ENCODE measurements around the gene RTP2.

The RTP2 gene

GRCh38 chr3:187679638-187680396 is 22.5 kb downstream of the RTP2 start:
- H4K8ac ChIP-seq (ENCODE audit: low read length): no peak overlapping the region
- H3K4me3 ChIP-seq (ENCODE audit: insufficient read depth in 1 of 2, low read depth in 1 of 2, low read length in 2 of 2): no peak overlapping the region
- H2BK12ac ChIP-seq (ENCODE audit: low read length in 2 of 2): no peak overlapping the region
- no peak overlapping the region for H3K14ac ChIP-seq (ENCODE audit: low read length in 2 of 2)
- no peak overlapping the region for H2AFZ ChIP-seq (ENCODE audit: low read depth, low read length)
- DNase-seq: peak; percentile 75
- no peak overlapping the region for H3K23ac ChIP-seq (ENCODE audit: low read length in 2 of 2)
- H2BK5ac ChIP-seq (ENCODE audit: low read depth, low read length, poor library complexity, severe bottlenecking): no peak overlapping the region
- H2BK15ac ChIP-seq (ENCODE audit: low read depth, poor library complexity, severe bottlenecking): no peak overlapping the region
- no peaks in the 10 kb centered on the region for H3K36me3 ChIP-seq (ENCODE audit: control insufficient read depth in 1 of 2, insufficient read depth in 2 of 2, low read depth in 1 of 2, low read length in 2 of 2)
- peaks cover 0 to 8% of the 10 kb centered on the region in 2 experiments for H3K27me3 ChIP-seq (ENCODE audit: control insufficient read depth in 1 of 2, insufficient read depth in 1 of 2, low read length in 2 of 2)
- no peak overlapping the region for H3K4me2 ChIP-seq (ENCODE audit: low read length, poor library complexity, severe bottlenecking)
- no peak overlapping the region for H3K27ac ChIP-seq (ENCODE audit: low read length, poor library complexity, severe bottlenecking)
- peaks cover 3% of the 10 kb centered on the region for H3K9me3 ChIP-seq (ENCODE audit: control insufficient read depth, low read length)
- H2BK120ac ChIP-seq (ENCODE audit: low read depth, low read length): no peak overlapping the region
- H2AK5ac ChIP-seq (ENCODE audit: low read length, severe bottlenecking): no peak overlapping the region
- no peak overlapping the region for H3K4ac ChIP-seq (ENCODE audit: low read depth in 1 of 2, low read length in 2 of 2)
- H4K91ac ChIP-seq (ENCODE audit: low read length): no peak overlapping the region
- no peaks in the 10 kb centered on the region for H3K4me1 ChIP-seq (ENCODE audit: control insufficient read depth, insufficient read depth, low read depth, low read length)
- no peaks in the 10 kb centered on the region for H3K79me1 ChIP-seq (replicated peaks; ENCODE audit: low read length, poor library complexity, severe bottlenecking)
- H3K9ac ChIP-seq (ENCODE audit: low read length): peak overlapping the region; percentile 4
- WGBS: 34% methylated on average over 5 of the region's 7 CpGs
- H3K18ac ChIP-seq (ENCODE audit: low read depth in 1 of 2, low read length in 2 of 2): no peak overlapping the region

GRCh38 chr3:187678726-187679268 is 23.6 kb downstream of the RTP2 start:
- Histone ChIP-seq H3K9ac (ENCODE audit: low read length) (no peak overlapping the region), H2BK5ac (ENCODE audit: low read depth, low read length, poor library complexity, severe bottlenecking) (no peak overlapping the region), H2BK12ac (ENCODE audit: low read length in 2 of 2) (no peak overlapping the region), H2AK5ac (ENCODE audit: low read length, severe bottlenecking) (no peak overlapping the region), H3K4me1 (ENCODE audit: control insufficient read depth, insufficient read depth, low read depth, low read length) (no peaks in the 10 kb centered on the region), H2BK120ac (ENCODE audit: low read depth, low read length) (no peak overlapping the region), H3K4me2 (ENCODE audit: low read length, poor library complexity, severe bottlenecking) (no peak overlapping the region), H4K91ac (ENCODE audit: low read length) (no peak overlapping the region), H3K14ac (ENCODE audit: low read length in 2 of 2) (no peak overlapping the region), H3K4ac (ENCODE audit: low read depth in 1 of 2, low read length in 2 of 2) (no peak overlapping the region), H2AFZ (ENCODE audit: low read depth, low read length) (no peak overlapping the region), H3K9me3 (ENCODE audit: control insufficient read depth, low read length) (no peaks in the 10 kb centered on the region), H3K79me1 (replicated peaks; ENCODE audit: low read length, poor library complexity, severe bottlenecking) (no peaks in the 10 kb centered on the region), H4K8ac (ENCODE audit: low read length) (no peak overlapping the region), H3K36me3 (ENCODE audit: control insufficient read depth in 1 of 2, insufficient read depth in 2 of 2, low read depth in 1 of 2, low read length in 2 of 2) (no peaks in the 10 kb centered on the region), H3K18ac (ENCODE audit: low read depth in 1 of 2, low read length in 2 of 2) (no peak overlapping the region), H3K4me3 (ENCODE audit: insufficient read depth in 1 of 2, low read depth in 1 of 2, low read length in 2 of 2) (no peak overlapping the region), H2BK15ac (ENCODE audit: low read depth, poor library complexity, severe bottlenecking) (no peak overlapping the region), H3K27ac (ENCODE audit: low read length, poor library complexity, severe bottlenecking) (no peak overlapping the region), H3K27me3 (ENCODE audit: control insufficient read depth in 1 of 2, insufficient read depth in 1 of 2, low read length in 2 of 2) (peaks cover 4 to 12% of the 10 kb centered on the region in 2 experiments), H3K23ac (ENCODE audit: low read length in 2 of 2) (no peak overlapping the region)
- DNase-seq: peak; percentile 69
- WGBS: 22% methylated on average over 5 of the region's 5 CpGs

DNA sequence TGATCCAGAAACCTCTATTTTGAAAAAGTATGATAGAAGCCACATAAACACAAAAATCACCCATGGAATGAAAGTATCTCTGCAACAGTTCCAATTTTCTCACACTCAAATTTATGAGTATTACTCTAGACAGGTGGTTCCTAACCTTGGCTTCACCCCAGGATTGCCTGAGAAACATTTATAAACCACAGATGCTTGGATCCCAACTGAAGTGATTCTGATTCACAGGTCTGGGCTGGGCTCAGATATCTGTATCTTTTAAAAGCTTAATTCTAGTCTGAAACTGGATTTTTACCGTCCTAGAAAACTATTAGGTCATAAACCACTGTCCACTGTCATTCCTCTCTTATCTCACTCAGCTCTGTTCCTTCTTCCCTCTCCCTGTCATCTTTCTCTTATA is 24.8 kb downstream of the RTP2 start:
- no peak overlapping the region for H2BK120ac ChIP-seq (ENCODE audit: low read depth, low read length)
- no peak overlapping the region for H3K27ac ChIP-seq (ENCODE audit: low read length, poor library complexity, severe bottlenecking)
- H3K79me1 ChIP-seq (replicated peaks; ENCODE audit: low read length, poor library complexity, severe bottlenecking): no peaks in the 10 kb centered on the region
- no peak overlapping the region for H3K23ac ChIP-seq (ENCODE audit: low read length in 2 of 2)
- no peak overlapping the region for H2BK15ac ChIP-seq (ENCODE audit: low read depth, poor library complexity, severe bottlenecking)
- H3K4me2 ChIP-seq (ENCODE audit: low read length, poor library complexity, severe bottlenecking): no peak overlapping the region
- H3K4ac ChIP-seq (ENCODE audit: low read depth in 1 of 2, low read length in 2 of 2): no peak overlapping the region
- H3K14ac ChIP-seq (ENCODE audit: low read length in 2 of 2): no peak overlapping the region
- no peak overlapping the region for H4K8ac ChIP-seq (ENCODE audit: low read length)
- no peaks in the 10 kb centered on the region for H3K4me1 ChIP-seq (ENCODE audit: control insufficient read depth, insufficient read depth, low read depth, low read length)
- no peak overlapping the region for H2BK12ac ChIP-seq (ENCODE audit: low read length in 2 of 2)
- H3K27me3 ChIP-seq (ENCODE audit: control insufficient read depth in 1 of 2, insufficient read depth in 1 of 2, low read length in 2 of 2): peaks cover 7 to 24% of the 10 kb centered on the region in 2 experiments
- no peak for DNase-seq
- no peak overlapping the region for H3K18ac ChIP-seq (ENCODE audit: low read depth in 1 of 2, low read length in 2 of 2)
- no peak overlapping the region for H2AK5ac ChIP-seq (ENCODE audit: low read length, severe bottlenecking)
- WGBS: 55% methylated on average over 1 of the region's 1 CpG
- no peak overlapping the region for H3K9ac ChIP-seq (ENCODE audit: low read length)
- H2BK5ac ChIP-seq (ENCODE audit: low read depth, low read length, poor library complexity, severe bottlenecking): no peak overlapping the region
- no peaks in the 10 kb centered on the region for H3K9me3 ChIP-seq (ENCODE audit: control insufficient read depth, low read length)
- H2AFZ ChIP-seq (ENCODE audit: low read depth, low read length): no peak overlapping the region
- no peak overlapping the region for H3K4me3 ChIP-seq (ENCODE audit: insufficient read depth in 1 of 2, low read depth in 1 of 2, low read length in 2 of 2)
- H3K36me3 ChIP-seq (ENCODE audit: control insufficient read depth in 1 of 2, insufficient read depth in 2 of 2, low read depth in 1 of 2, low read length in 2 of 2): no peaks in the 10 kb centered on the region
- no peak overlapping the region for H4K91ac ChIP-seq (ENCODE audit: low read length)

DNA sequence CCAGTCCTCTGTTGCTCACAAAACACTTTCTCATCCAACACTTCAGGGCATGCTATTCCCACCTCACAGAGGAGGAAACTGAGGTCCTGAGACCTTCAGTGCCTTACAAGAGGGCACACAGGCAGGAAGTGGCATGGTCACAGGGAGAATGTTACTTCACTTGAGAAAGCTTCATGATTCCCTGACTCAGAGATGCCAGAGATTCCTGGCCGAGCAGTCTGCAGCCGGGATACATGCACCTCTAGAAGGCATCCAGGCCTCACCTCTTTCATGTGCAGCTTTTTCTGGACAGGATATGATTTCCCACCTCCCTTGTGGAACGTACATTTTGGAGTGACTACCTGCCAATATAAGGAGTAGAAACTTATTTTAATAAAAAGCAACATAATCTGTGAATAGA is 29.3 kb downstream of the RTP2 start:
- Histone ChIP-seq H4K8ac (ENCODE audit: low read length) (no peak overlapping the region), H3K79me1 (replicated peaks; ENCODE audit: low read length, poor library complexity, severe bottlenecking) (no peaks in the 10 kb centered on the region), H2AK5ac (ENCODE audit: low read length, severe bottlenecking) (no peak overlapping the region), H4K91ac (ENCODE audit: low read length) (no peak overlapping the region), H3K9me3 (ENCODE audit: control insufficient read depth, low read length) (no peaks in the 10 kb centered on the region), H3K18ac (ENCODE audit: low read depth in 1 of 2, low read length in 2 of 2) (no peak overlapping the region), H3K27me3 (ENCODE audit: control insufficient read depth in 1 of 2, insufficient read depth in 1 of 2, low read length in 2 of 2) (peaks cover 36 to 68% of the 10 kb centered on the region in 2 experiments), H3K23ac (ENCODE audit: low read length in 2 of 2) (no peak overlapping the region), H3K9ac (ENCODE audit: low read length) (no peak overlapping the region), H2BK5ac (ENCODE audit: low read depth, low read length, poor library complexity, severe bottlenecking) (no peak overlapping the region), H3K4me2 (ENCODE audit: low read length, poor library complexity, severe bottlenecking) (no peak overlapping the region), H2BK15ac (ENCODE audit: low read depth, poor library complexity, severe bottlenecking) (no peak overlapping the region), H3K4ac (ENCODE audit: low read depth in 1 of 2, low read length in 2 of 2) (no peak overlapping the region), H2BK12ac (ENCODE audit: low read length in 2 of 2) (no peak overlapping the region), H3K4me3 (ENCODE audit: insufficient read depth in 1 of 2, low read depth in 1 of 2, low read length in 2 of 2) (no peak overlapping the region), H3K14ac (ENCODE audit: low read length in 2 of 2) (no peak overlapping the region), H3K27ac (ENCODE audit: low read length, poor library complexity, severe bottlenecking) (no peak overlapping the region), H2AFZ (ENCODE audit: low read depth, low read length) (no peak overlapping the region), H2BK120ac (ENCODE audit: low read depth, low read length) (no peak overlapping the region), H3K36me3 (ENCODE audit: control insufficient read depth in 1 of 2, insufficient read depth in 2 of 2, low read depth in 1 of 2, low read length in 2 of 2) (no peaks in the 10 kb centered on the region), H3K4me1 (ENCODE audit: control insufficient read depth, insufficient read depth, low read depth, low read length) (peaks cover 4% of the 10 kb centered on the region)
- WGBS: 43% methylated on average over 2 of the region's 3 CpGs
- no peak for DNase-seq

Measured in mesenchymal stem cell (in vitro differentiated cells and primary cell).